Mucosa of gallbladder (tissue), 1 donor: ENCODE results near the gene MDM4. TPM values are rescaled to one million over a fixed set of nuclear protein-coding genes. Genes with fewer than 3 reads are reported as not detected.
"Not testable (repeated sequence)": the region's sequence is repeated elsewhere in the genome, so short reads cannot be mapped to it uniquely, and the experiment has no call there.

Experiments used
- DNase-seq: peaks from one replicate; pipeline ENCODE4 v3.0.0-alpha.2; 2020; ENCODE audit warnings: low spot score
- total RNA-seq: library from RNA; stranded (reverse); gene quantifications from one replicate; pipeline ENCODE4 v1.2.1, GENCODE V29; 2021
- donor health status: DM: no; HTN: no; CAD: no.

MDM4 gene
- total RNA-seq, 1 donor from 2014 or later, result 64.5 TPM

DNA sequence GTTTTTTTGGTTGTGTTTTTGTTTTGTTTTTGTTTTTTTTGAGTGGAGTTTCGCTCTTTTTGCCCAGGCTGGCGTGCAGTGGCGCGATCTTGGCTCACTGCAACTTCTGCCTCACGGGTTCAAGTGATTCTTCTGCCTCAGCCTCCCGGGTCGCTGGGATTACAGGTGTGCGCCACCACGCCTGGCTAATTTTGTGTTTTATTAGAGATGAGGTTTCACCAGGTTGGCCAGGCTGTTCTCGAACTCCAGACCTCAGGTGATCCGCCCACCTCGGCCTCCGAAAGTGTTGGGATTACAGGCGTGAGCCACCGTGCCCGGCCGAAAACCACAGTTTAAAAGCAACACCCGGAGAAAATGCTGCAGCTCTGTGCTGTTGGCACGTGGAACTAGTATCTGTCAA lies 1.2 kb downstream of the MDM4 start:
- DNase-seq, result not testable (repeated sequence)

DNA sequence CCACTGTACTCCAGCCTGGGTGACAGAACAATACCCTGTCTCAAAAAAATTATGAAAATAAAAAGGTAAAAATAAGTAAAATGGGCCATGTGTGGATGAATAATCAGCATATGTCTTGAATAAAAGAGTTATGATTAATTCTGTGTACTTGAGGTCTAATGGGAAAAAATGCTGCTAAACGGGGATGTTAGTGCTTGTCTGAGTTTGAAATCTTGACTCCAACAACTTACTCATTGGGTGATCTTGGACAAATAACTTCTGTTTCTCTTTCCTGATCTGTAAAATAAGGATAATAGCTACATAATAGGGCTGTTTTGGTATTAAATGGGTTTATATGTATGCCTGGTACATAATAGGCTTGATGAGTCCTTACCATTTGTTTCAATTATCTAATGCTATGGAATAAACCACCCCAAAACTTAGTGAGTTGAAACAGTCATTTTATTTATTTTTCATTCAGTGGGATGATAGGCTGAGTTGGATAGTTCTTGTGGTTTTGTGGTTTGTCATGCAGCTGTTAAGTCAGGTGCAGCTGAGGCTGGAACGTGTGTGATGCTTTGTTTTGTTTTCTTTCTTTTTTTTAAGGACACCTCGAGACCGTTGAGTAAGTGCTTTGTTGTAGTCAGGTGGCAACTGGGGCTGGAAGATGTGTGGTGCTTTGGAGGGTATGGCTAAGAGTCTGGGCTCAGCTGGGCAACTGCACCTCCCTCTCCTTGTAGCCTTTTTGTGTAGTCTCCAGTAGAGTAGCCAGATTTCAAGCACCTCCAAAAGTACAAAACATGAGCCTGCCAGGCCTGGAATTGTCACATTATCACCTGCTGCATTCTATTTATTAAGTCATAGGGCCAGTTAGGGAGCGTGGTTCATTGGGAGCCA lies 4.9 kb downstream of the MDM4 start:
- DNase-seq, result no peak

DNA sequence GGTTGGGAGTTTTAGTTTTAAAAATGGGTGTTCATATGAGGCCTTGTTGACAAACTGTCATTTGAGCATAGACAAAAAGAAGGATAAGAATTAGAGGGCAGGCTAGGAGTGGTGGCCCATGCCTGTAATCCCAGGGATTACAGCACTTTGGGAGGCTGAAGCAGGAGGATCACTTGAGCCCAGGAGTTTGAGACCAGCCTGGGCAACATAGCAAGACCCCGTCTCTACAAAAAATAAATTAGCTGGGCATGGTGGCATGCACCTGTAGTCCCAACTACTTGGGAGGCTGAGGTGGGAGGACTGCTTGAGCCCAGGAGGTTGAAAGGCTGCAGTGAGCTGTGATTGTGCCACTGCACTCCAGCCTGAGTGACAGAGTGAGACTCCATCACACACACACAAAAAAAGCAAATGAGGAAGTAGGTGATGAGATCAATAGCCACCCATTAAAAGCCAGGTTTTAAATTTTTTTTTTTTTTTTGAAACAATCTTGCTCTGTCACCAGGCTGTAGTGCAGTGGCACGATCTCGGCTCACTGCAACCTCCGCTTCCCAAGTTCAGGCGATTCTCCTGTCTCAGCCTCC lies 5.8 kb downstream of the MDM4 start:
- not testable (repeated sequence) for DNase-seq

DNA sequence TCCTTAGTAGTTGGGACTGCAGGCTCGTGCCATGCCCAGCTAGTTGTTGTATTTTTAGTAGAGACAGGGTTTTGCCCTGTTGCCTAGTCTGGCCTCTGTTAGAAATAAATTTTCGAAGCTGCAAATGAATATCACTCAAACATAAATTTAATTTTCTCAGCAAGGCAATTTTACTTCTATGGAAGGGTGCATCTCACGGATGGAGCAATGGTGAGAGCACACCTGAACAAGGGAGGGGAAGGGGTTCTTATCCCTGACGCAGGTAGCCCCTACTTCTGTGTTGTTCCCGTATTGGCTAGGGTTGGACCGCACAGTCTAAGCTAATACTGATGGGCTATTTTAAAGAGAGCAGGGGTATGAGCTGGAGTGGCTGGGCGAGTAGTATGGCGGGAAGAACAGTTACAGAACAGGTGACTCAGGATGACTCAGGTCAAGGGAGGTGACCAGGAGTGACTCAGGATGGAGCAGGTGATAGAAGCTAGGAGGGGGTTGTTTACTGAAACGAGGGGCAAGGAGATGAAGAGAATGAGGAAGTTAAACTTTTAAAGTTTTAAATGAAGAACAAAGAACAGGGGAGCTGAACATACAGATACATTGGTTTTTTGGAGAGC lies 7.5 kb downstream of the MDM4 start:
- no peak for DNase-seq

DNA sequence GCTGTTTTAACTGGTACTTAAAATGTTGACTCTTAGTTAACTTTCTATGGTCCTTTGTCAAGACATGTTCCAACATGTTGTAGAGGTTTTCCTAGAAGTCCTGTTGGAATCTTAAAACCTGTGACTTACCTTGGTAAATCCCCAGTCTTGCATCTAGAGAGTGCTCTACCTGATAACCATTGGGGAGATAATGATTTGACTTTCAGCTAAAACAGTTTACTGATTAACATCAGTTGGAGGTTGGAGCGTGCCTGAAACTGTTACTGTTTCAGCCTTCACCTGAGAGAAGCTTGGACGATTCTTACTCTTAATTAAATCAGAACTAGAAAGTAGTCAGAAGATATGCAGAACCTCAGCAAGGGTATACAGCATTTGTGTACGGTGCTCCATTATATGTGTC lies 8.8 kb downstream of the MDM4 start:
- DNase-seq, result no peak

DNA sequence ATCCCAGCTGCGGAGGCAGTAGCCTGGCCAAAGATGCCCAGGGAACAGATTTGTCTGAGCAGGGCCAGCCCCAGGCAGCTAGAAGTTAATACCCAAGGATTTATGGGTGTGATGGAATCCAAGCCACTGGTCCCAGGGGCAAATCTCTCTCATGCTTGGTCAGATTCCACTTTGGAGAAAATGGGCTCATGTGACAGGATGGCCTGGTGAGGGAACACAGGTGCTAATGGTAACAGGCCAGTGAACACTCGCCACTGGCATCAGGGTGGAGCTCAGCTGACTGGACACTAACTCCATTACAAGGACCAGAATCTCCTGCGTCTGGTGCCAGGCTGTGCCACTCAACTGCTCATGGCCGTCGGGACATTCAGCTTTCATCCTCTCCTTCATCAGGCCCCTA lies 12.0 kb downstream of the MDM4 start:
- no peak for DNase-seq

DNA sequence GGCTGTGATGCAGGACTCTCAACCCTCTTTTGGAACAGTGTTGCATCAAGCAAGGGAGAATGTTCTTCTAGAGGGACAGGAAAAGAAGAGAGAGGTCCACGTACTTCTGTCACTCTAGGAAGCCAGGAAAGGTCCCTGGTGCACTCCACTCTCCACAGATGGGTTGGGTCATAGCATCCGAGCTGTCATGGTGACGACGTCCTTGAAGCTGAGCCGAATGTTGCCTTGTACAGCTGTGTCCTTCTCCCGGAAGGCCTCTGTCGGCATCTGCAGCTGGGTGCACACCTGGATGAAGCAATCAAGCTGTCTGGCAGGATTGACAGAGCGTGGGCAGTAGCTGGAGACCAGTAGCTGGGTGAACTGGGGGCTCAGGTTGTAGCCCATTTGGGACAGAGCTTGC lies 12.5 kb downstream of the MDM4 start:
- DNase-seq, result no peak

DNA sequence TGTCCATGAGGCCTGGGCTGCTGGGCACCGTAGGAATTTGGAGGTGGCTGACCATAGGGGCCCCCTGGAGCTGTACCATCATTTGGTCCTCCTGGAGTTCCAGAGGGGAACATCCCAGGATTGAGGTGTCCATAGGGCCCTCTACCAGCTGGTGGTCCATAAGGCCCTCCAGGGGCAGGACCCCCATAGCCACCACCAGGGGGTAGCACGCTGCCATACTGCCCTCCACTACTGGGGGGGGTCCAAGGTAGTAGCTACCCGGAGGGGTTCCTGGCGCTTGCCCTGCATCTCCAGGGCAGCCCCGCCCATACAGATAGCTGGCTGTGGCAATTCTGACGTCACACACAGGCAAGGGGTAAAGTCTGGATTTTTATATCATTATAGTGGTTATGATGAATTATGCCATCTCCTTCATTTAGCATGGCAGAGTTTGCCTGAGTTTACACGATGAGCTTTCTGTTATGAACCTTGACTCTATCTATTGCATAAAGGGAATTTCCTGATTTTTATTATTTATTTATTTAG lies 13.2 kb downstream of the MDM4 start:
- no peak for DNase-seq

DNA sequence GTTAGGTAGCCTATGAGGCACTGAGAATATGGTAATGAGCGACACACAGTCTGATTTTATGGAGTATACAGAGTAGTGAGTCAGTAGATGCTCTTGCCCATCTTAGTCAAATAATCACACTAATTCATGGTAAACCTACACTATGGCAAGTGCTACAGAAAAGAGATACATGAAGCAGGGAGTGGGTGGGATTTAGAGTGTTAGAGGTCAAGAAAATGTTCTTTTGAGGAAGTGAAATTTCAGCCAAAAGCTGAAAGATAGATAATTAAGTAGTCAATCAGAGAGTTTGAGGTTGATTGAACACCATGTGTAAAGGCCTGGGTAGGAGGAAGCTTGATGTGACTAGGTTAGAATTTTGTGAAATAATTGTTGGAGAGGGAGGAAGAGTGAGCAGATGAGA lies 14.7 kb downstream of the MDM4 start:
- no peak for DNase-seq

DNA sequence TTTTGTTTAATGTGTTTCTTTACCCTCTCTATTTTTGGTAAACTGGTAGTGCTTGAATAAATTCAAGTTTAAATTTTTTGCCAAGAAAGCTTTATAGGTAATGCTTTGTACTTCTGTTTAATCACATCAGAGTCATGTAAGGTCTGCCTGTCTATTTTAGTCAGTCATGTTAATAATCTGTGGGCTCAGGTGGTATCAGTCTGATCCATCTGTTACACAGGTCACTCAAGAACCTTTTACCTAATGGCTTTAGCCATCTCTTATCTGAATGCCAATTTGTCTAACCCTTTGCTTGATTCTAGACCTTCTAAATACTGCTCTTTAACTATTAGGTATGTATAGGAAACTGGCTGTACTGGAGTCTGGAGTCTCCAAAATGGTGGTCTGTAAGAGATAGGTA lies 16.6 kb downstream of the MDM4 start:
- DNase-seq, result no peak

DNA sequence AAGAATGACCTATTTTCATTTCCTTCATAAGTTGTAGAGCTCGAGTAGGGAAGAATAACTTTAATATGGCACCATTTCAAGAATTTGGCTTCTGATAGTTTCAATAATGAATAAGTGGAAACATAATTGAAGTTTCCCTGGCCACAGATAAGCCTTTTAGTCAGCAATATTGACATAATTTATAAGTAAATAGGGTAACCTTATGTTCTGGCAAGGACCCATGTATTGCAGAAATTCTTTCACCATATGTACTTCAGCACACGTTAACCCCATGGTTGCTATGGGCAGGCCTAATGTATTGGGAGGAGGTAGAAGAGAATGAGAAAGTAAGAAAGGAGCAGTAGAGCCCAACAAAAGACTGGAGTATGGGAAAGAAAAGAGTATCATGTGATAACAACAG lies 25.4 kb downstream of the MDM4 start:
- DNase-seq, result no peak

DNA sequence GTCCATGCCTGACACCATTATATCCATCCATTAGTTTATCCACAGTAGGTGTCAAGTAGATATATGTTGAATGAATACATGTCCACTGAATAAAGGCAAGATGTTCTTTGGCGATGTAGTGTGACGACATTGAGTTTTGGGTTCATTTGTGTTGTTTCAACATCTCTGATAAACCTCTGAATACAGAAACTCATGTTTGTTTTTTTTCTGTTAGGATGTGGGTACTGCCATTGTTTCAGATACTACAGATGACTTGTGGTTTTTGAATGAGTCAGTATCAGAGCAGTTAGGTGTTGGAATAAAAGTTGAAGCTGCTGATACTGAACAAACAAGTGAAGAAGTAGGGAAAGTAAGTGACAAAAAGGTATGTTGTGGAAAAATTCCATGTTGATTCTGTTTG lies 28.1 kb downstream of the MDM4 start:
- no peak for DNase-seq

DNA sequence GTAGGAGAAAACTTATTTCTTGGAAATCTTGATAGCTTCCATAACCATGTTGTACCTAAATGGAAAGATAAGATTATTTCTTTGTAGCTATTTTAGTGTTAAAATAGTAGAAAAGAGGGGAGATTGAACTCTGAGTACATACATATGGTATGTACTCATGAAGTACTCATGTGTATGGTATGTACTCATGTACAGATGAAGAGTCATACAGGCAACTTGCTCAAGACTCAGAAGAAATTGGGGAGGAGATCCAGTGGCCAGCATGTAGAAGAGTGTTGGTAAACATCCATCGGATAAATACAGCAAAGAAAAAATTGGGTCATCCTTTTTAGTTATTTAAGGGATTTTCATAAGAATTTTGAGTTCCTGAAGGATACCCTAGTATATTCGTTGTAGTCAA lies 29.0 kb downstream of the MDM4 start:
- no peak for DNase-seq

DNA sequence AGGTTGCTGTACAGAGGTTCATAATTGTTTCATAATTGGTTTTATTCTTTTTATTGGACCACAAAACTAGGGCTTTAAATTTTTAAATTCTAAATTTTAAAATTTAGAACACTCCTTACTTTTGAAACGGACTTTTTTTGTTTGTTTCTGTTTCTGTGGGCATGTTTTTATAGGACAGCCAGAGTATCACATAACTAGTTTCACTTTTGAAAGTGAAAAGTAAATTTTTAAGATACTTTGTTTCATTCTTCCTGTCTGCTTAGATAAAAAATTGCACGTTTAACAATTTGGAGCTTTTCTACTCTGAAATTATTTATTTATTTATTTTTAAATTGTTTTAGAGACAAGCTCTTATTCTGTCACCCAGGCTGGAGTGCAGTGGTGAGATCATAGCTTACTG lies 29.7 kb downstream of the MDM4 start:
- no peak for DNase-seq

DNA sequence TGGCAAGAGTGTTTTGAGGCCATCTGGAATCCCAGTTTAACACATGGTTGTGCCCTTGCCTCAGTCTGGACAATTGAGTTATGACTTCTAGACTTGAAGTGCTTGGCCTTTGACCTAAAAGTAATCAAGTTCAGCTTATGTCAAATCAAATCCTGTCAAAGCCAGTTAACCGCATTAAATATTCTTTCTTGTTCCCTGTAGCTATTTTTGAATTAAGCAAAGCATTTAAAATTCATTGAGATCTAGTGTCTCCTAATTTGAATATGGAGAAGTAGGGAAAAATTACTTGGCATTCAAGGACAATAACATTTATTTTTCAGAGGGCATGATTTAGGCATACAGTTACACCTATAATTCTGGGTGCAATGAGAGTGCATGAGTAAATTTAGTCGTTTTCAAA lies 32.1 kb downstream of the MDM4 start:
- DNase-seq, result no peak

DNA sequence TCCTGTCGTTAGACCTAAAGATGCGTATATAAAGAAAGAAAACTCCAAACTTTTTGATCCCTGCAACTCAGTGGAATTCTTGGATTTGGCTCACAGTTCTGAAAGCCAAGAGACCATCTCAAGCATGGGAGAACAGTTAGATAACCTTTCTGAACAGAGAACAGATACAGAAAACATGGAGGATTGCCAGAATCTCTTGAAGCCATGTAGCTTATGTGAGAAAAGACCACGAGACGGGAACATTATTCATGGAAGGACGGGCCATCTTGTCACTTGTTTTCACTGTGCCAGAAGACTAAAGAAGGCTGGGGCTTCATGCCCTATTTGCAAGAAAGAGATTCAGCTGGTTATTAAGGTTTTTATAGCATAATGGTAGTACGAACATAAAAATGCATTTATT lies 33.1 kb downstream of the MDM4 start:
- DNase-seq, result no peak

DNA sequence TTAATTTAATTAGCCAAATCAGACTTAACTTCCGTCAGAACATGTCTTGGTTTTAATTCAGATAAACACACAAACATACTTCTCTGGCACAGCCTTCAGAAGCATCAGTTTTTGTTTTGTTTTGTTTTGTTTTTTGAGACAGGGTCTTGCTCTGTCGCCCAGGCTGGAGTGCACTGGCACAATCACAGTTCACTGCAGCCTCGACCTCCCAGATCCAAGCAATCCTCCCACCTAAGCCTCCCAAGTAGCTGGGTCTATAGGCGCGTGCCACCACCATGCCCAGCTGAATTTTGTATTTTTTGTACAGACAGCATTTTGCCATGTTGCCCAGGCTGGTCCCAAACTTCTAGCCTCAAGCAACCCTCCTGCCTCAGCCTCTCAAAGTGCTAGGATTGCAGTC lies 34.7 kb downstream of the MDM4 start:
- no peak for DNase-seq

DNA sequence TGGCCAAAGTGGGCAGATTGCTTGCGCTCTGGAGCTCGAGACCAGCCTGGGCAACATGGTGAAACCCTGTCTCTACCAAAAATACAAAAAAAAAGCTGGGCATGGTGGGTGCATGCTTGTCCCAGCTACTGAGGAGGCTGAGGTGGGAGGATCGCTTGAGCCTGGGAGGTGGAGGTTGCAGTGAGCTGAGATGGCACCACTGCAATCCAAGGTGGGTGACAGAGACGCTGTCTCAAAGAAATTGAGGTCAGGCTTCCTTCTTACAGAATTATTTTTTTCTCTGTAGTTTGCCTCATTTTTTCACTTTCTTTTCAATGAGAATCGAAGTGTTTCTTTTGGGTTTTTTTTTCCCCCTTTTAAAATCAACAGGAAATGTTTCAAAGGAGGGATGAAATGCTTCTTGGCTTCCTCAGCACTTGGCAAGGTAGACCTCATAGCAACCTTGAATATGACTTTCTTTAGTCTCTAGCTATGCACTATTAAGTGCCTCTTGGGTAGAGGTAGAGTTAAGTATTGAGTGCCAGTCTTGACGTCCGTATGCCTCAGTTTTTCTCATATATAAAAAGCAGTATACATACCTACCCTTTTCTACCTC lies 40.3 kb downstream of the MDM4 start:
- DNase-seq, result no peak

DNA sequence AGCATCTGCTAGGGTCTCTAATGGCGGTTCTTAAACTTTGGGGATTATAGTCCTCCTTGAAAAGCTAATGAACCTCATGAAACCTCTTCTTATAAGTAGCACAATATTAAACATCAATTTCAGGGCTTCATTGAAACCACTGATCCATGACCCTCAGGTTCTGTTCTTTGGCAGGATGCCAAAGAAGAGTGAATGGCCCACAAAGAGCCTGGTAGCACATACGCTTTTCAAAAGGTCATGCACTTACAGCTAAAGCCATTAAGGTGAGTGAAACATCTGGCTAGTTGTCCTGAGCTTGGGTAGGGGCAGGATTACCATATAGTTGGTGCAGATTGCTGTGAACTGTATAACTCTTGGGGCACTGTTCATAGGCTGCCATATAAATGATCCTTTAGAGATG lies 42.3 kb downstream of the MDM4 start:
- DNase-seq, result no peak

DNA sequence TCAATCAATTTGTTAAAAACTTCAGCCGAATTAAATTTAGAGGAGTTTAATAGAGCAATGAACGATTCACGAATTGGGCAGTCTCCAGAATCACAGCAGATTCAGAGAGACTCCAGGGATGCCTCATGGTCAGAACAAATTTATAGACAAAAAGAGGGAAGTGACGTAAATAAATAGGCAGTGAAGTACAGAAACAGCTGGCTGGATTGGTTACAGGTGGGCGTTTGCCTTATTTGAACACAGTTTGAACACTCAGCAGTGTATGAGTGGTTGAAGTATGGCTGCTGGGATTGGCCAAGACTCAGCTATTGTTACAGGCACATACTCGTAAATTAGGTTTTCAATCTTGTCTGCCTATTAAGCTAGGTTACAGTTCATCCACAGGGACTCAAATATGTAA lies 43.8 kb downstream of the MDM4 start:
- not testable (repeated sequence) for DNase-seq

DNA sequence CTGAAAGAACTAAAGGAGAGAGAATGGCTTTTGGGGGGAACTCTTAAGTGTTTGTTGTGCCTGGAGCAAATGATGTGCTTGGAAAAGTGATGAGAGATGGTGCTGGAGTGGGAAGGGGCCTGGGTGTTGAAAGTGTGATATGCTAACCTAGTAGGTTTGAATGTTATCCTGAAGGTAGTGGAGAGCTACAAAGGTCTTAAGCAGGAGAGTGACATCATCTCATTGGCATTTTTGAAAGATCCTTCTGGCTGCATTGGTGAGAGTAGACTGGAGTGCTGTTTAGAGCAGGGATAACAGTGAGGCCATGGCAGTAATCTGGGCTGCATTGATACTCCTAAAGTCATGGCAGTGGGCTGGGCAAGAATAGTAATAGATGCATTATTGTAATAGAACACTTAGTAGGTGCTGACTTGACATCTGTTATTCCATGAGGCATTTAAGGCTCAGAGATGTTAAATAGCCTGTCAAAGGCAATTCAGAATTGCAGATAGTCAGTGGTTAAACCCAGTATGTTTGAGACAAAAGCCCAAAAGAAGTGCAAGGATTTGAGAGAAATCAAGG lies 44.5 kb downstream of the MDM4 start:
- no peak for DNase-seq
